ENCODE data around the gene YPEL1. TPM values are rescaled to one million over a fixed set of nuclear protein-coding genes. Genes with fewer than 3 reads are reported as not detected.

Gene YPEL1
- total RNA-seq, 1 donor from 2014 or later: 11.5 TPM

- Mint-ChIP-seq H3K4me3 (ENCODE audit: unreplicated experiment) (no peak overlapping the region), H3K27me3 (ENCODE audit: unreplicated experiment) (no peaks in the 10 kb centered on the region), H3K36me3 (ENCODE audit: low read depth, unreplicated experiment) (peaks cover 9% of the 10 kb centered on the region), H3K4me1 (ENCODE audit: unreplicated experiment) (peaks cover 11% of the 10 kb centered on the region), H3K9me3 (ENCODE audit: unreplicated experiment) (no peaks in the 10 kb centered on the region), H3K27ac (ENCODE audit: unreplicated experiment) (no peak overlapping the region)
- DNase-seq (ENCODE audit: low spot score): no peak
- TF ChIP-seq CTCF (IDR thresholded peaks at IDR 0.05; ENCODE audit: unreplicated experiment): no peak
These were observed 21.4 kb downstream of the YPEL1 start for GRCh38 chr22:21714059-21714770.

- Mint-ChIP-seq H3K27me3 (ENCODE audit: unreplicated experiment) (no peaks in the 10 kb centered on the region), H3K4me1 (ENCODE audit: unreplicated experiment) (peaks cover 11% of the 10 kb centered on the region), H3K9me3 (ENCODE audit: unreplicated experiment) (no peaks in the 10 kb centered on the region), H3K36me3 (ENCODE audit: low read depth, unreplicated experiment) (peaks cover 9% of the 10 kb centered on the region), H3K27ac (ENCODE audit: unreplicated experiment) (no peak overlapping the region), H3K4me3 (ENCODE audit: unreplicated experiment) (no peak overlapping the region)
- DNase-seq (ENCODE audit: low spot score): no peak
- TF ChIP-seq CTCF (IDR thresholded peaks at IDR 0.05; ENCODE audit: unreplicated experiment): no peak
These were observed 22.1 kb downstream of the YPEL1 start for GRCh38 chr22:21713428-21714058.

GRCh38 chr22:21712751-21713427 is 22.7 kb downstream of the YPEL1 start:
- no peaks in the 10 kb centered on the region for H3K9me3 Mint-ChIP-seq (ENCODE audit: unreplicated experiment)
- H3K4me3 Mint-ChIP-seq (ENCODE audit: unreplicated experiment): no peak overlapping the region
- peak; percentile 61 for DNase-seq (ENCODE audit: low spot score)
- no peak overlapping the region for H3K27ac Mint-ChIP-seq (ENCODE audit: unreplicated experiment)
- H3K36me3 Mint-ChIP-seq (ENCODE audit: low read depth, unreplicated experiment): peaks cover 9% of the 10 kb centered on the region
- TF ChIP-seq CTCF (IDR thresholded peaks at IDR 0.05; ENCODE audit: unreplicated experiment): peak; percentile 38
- H3K4me1 Mint-ChIP-seq (ENCODE audit: unreplicated experiment): peaks cover 11% of the 10 kb centered on the region
- no peaks in the 10 kb centered on the region for H3K27me3 Mint-ChIP-seq (ENCODE audit: unreplicated experiment)

- DNase-seq (ENCODE audit: low spot score): no peak
- TF ChIP-seq CTCF (IDR thresholded peaks at IDR 0.05; ENCODE audit: unreplicated experiment): no peak
- no peak overlapping the region for H3K4me3 Mint-ChIP-seq (ENCODE audit: unreplicated experiment)
- H3K27me3 Mint-ChIP-seq (ENCODE audit: unreplicated experiment): no peaks in the 10 kb centered on the region
- H3K9me3 Mint-ChIP-seq (ENCODE audit: unreplicated experiment): no peaks in the 10 kb centered on the region
- H3K36me3 Mint-ChIP-seq (ENCODE audit: low read depth, unreplicated experiment): peaks cover 9% of the 10 kb centered on the region
- no peak overlapping the region for H3K27ac Mint-ChIP-seq (ENCODE audit: unreplicated experiment)
- peaks cover 11% of the 10 kb centered on the region for H3K4me1 Mint-ChIP-seq (ENCODE audit: unreplicated experiment)
These were observed 23.7 kb downstream of the YPEL1 start for GRCh38 chr22:21711851-21712250.

- Mint-ChIP-seq H3K27me3 (ENCODE audit: unreplicated experiment) (no peaks in the 10 kb centered on the region), H3K4me3 (ENCODE audit: unreplicated experiment) (no peak overlapping the region), H3K4me1 (ENCODE audit: unreplicated experiment) (peaks cover 11% of the 10 kb centered on the region), H3K9me3 (ENCODE audit: unreplicated experiment) (no peaks in the 10 kb centered on the region), H3K36me3 (ENCODE audit: low read depth, unreplicated experiment) (peaks cover 9% of the 10 kb centered on the region), H3K27ac (ENCODE audit: unreplicated experiment) (no peak overlapping the region)
- no peak for DNase-seq (ENCODE audit: low spot score)
- no peak for TF ChIP-seq CTCF (IDR thresholded peaks at IDR 0.05; ENCODE audit: unreplicated experiment)
These were observed 25.4 kb downstream of the YPEL1 start for GRCh38 chr22:21710156-21710555.
